ENCODE results near the gene HAO1.
"Not testable (repeated sequence)": the region's sequence is repeated elsewhere in the genome, so short reads cannot be mapped to it uniquely, and the experiment has no call there.

The HAO1 gene

DNA sequence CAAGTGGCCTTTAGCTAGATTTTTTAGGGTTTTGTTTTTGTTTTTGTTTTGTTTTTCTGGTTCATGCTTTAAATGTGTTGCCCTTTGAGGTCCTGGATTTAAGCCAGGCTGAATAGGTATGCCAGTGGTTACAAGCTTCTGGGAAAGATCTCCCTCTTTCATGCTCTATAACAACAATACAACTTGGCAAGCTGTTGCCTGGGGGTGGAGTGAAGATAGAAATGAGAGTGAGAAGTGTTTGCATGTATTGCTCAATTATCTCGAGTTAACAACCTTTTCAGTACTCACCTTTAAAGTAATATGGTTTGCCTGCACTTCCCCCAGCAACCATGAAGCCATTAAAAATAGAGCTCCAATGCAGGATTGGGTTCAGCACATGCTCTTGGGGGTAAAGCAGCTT is 19.2 kb upstream of the HAO1 start:
- no peaks in the 10 kb centered on the region for H3K36me3 ChIP-seq (ENCODE audit: insufficient read depth, low read length)
- H3K4me1 ChIP-seq (ENCODE audit: insufficient read depth, low read length, poor library complexity, severe bottlenecking), result no peaks in the 10 kb centered on the region
- H3K9me3 ChIP-seq (ENCODE audit: insufficient read depth, low read depth, low read length), result no peaks in the 10 kb centered on the region
- H2AFZ ChIP-seq (ENCODE audit: low read length), result no peak overlapping the region
- no peaks in the 10 kb centered on the region for H3K27me3 ChIP-seq (ENCODE audit: insufficient read depth, low read length, poor library complexity, severe bottlenecking)
- no peaks in the 10 kb centered on the region for H3K79me2 ChIP-seq (ENCODE audit: insufficient read depth, low read length)
- no peaks in the 10 kb centered on the region for H4K20me1 ChIP-seq (ENCODE audit: insufficient read depth, low read length, poor library complexity, severe bottlenecking)
- H3F3A ChIP-seq (ENCODE audit: low read depth), result no peaks in the 10 kb centered on the region
- TF ChIP-seq, protein P1, sequence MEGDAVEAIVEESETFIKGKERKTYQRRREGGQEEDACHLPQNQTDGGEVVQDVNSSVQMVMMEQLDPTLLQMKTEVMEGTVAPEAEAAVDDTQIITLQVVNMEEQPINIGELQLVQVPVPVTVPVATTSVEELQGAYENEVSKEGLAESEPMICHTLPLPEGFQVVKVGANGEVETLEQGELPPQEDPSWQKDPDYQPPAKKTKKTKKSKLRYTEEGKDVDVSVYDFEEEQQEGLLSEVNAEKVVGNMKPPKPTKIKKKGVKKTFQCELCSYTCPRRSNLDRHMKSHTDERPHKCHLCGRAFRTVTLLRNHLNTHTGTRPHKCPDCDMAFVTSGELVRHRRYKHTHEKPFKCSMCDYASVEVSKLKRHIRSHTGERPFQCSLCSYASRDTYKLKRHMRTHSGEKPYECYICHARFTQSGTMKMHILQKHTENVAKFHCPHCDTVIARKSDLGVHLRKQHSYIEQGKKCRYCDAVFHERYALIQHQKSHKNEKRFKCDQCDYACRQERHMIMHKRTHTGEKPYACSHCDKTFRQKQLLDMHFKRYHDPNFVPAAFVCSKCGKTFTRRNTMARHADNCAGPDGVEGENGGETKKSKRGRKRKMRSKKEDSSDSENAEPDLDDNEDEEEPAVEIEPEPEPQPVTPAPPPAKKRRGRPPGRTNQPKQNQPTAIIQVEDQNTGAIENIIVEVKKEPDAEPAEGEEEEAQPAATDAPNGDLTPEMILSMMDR (conservative IDR thresholded peaks at IDR 0.05; ENCODE audit: low read length), result no peak
- TF ChIP-seq EZH2phosphoT487 (IDR thresholded peaks at IDR 0.05; ENCODE audit: borderline replicate concordance), result no peak
- H3K9ac ChIP-seq (ENCODE audit: low read depth, low read length, poor library complexity, severe bottlenecking), result no peak overlapping the region
- no peaks in the 10 kb centered on the region for H3K9me2 ChIP-seq (replicated peaks; ENCODE audit: low read depth, low read length)
- no peak overlapping the region for H3K4me2 ChIP-seq (ENCODE audit: low read depth, low read length, poor library complexity, severe bottlenecking)
- no peak overlapping the region for H3K4me3 ChIP-seq (ENCODE audit: low read length, poor library complexity, severe bottlenecking)

DNA sequence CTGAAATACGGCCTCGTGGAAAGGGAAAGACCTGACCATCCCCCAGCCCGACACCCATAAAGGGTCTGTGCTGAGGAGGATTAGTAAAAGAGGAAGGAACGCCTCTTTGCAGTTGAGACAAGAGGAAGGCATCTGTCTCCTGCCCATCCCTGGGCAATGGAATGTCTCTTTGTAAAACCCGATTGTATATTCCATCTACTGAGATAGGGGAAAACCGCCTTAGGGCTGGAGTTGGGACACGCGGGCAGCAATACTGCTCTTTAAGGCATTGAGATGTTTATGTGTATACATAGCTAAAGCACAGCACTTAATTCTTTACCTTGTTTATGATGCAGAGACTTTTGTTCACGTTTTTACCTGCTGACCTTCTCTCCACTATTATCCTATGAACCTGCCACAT is 16.3 kb upstream of the HAO1 start:
- H3K9me3 ChIP-seq (ENCODE audit: insufficient read depth, low read depth, low read length); H3K4me1 ChIP-seq (ENCODE audit: insufficient read depth, low read length, poor library complexity, severe bottlenecking); H3K9ac ChIP-seq (ENCODE audit: low read depth, low read length, poor library complexity, severe bottlenecking); H3K4me2 ChIP-seq (ENCODE audit: low read depth, low read length, poor library complexity, severe bottlenecking); H3K36me3 ChIP-seq (ENCODE audit: insufficient read depth, low read length); H3F3A ChIP-seq (ENCODE audit: low read depth); H4K20me1 ChIP-seq (ENCODE audit: insufficient read depth, low read length, poor library complexity, severe bottlenecking); H3K4me3 ChIP-seq (ENCODE audit: low read length, poor library complexity, severe bottlenecking); H3K27me3 ChIP-seq (ENCODE audit: insufficient read depth, low read length, poor library complexity, severe bottlenecking); H2AFZ ChIP-seq (ENCODE audit: low read length); H3K79me2 ChIP-seq (ENCODE audit: insufficient read depth, low read length); H3K9me2 ChIP-seq (replicated peaks; ENCODE audit: low read depth, low read length): not testable (repeated sequence)

DNA sequence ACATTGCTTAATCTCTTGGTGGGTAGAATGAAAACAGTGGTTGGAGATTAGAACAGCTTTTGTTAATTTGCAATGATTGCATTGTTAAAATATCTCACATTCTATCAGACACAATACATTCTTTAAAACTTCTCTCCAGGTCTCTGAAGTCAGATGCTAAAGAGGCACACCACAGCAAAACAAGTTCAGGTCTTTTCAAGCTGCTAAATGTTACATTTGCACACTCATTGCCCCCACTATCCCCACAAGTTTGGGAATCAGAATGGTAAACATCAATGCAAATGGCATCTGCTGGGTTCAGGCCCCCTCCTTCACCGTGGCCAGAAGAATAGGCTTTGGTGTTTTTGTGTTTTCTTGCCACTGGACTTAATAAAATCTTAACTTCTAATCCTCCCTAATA is 10.1 kb upstream of the HAO1 start:
- H3K9ac ChIP-seq (ENCODE audit: low read depth, low read length, poor library complexity, severe bottlenecking), result no peak overlapping the region
- H2AFZ ChIP-seq (ENCODE audit: low read length), result no peak overlapping the region
- no peaks in the 10 kb centered on the region for H3K36me3 ChIP-seq (ENCODE audit: insufficient read depth, low read length)
- no peaks in the 10 kb centered on the region for H3K9me3 ChIP-seq (ENCODE audit: insufficient read depth, low read depth, low read length)
- H3K79me2 ChIP-seq (ENCODE audit: insufficient read depth, low read length), result no peaks in the 10 kb centered on the region
- H3K9me2 ChIP-seq (replicated peaks; ENCODE audit: low read depth, low read length), result no peaks in the 10 kb centered on the region
- H3K4me2 ChIP-seq (ENCODE audit: low read depth, low read length, poor library complexity, severe bottlenecking), result no peak overlapping the region
- no peaks in the 10 kb centered on the region for H3K4me1 ChIP-seq (ENCODE audit: insufficient read depth, low read length, poor library complexity, severe bottlenecking)
- no peaks in the 10 kb centered on the region for H4K20me1 ChIP-seq (ENCODE audit: insufficient read depth, low read length, poor library complexity, severe bottlenecking)
- TF ChIP-seq EZH2phosphoT487 (IDR thresholded peaks at IDR 0.05; ENCODE audit: borderline replicate concordance), result no peak
- TF ChIP-seq, protein P1 (conservative IDR thresholded peaks at IDR 0.05; ENCODE audit: low read length), result no peak
- no peaks in the 10 kb centered on the region for H3K27me3 ChIP-seq (ENCODE audit: insufficient read depth, low read length, poor library complexity, severe bottlenecking)
- H3K4me3 ChIP-seq (ENCODE audit: low read length, poor library complexity, severe bottlenecking), result no peak overlapping the region
- H3F3A ChIP-seq (ENCODE audit: low read depth), result no peaks in the 10 kb centered on the region

DNA sequence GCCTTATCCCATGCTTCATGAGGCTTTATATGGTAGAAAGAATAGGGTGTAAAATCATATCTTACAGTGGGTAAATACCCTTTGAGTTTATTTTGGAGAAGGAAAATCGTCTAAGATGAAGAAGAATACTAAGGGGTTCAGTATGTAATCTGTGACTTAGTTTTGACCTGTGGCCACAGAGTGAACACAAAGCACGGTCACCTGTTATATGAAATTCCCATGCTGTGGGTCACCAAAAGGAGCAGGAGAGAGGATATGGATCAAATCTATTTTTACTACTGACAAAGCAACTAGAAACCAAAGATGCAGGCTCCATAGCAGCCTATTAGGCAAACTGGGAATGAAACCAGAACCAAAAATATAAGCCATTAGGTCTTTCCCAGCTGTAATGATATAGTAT is 3.6 kb upstream of the HAO1 start:
- Histone ChIP-seq H3K9ac (ENCODE audit: low read depth, low read length, poor library complexity, severe bottlenecking) (no peak overlapping the region), H3F3A (ENCODE audit: low read depth) (no peaks in the 10 kb centered on the region), H3K36me3 (ENCODE audit: insufficient read depth, low read length) (no peaks in the 10 kb centered on the region), H3K9me2 (replicated peaks; ENCODE audit: low read depth, low read length) (no peaks in the 10 kb centered on the region), H3K27me3 (ENCODE audit: insufficient read depth, low read length, poor library complexity, severe bottlenecking) (no peaks in the 10 kb centered on the region), H3K4me1 (ENCODE audit: insufficient read depth, low read length, poor library complexity, severe bottlenecking) (no peaks in the 10 kb centered on the region), H2AFZ (ENCODE audit: low read length) (no peak overlapping the region), H3K4me2 (ENCODE audit: low read depth, low read length, poor library complexity, severe bottlenecking) (no peak overlapping the region), H3K9me3 (ENCODE audit: insufficient read depth, low read depth, low read length) (no peaks in the 10 kb centered on the region), H3K4me3 (ENCODE audit: low read length, poor library complexity, severe bottlenecking) (no peak overlapping the region), H3K79me2 (ENCODE audit: insufficient read depth, low read length) (no peaks in the 10 kb centered on the region), H4K20me1 (ENCODE audit: insufficient read depth, low read length, poor library complexity, severe bottlenecking) (no peaks in the 10 kb centered on the region)
- no peak for TF ChIP-seq EZH2phosphoT487 (IDR thresholded peaks at IDR 0.05; ENCODE audit: borderline replicate concordance)
- TF ChIP-seq, protein P1 (conservative IDR thresholded peaks at IDR 0.05; ENCODE audit: low read length), result no peak

Measured in Loucy (cell line).